ENCODE measurements around the gene FXYD1. TPM values are rescaled to one million over a fixed set of nuclear protein-coding genes. Genes with fewer than 3 reads are reported as not detected.

Gene FXYD1
- polyA plus RNA-seq, 1 of the 3 experiments (the other 2 are of a cell fraction) = 0.12 TPM

DNA sequence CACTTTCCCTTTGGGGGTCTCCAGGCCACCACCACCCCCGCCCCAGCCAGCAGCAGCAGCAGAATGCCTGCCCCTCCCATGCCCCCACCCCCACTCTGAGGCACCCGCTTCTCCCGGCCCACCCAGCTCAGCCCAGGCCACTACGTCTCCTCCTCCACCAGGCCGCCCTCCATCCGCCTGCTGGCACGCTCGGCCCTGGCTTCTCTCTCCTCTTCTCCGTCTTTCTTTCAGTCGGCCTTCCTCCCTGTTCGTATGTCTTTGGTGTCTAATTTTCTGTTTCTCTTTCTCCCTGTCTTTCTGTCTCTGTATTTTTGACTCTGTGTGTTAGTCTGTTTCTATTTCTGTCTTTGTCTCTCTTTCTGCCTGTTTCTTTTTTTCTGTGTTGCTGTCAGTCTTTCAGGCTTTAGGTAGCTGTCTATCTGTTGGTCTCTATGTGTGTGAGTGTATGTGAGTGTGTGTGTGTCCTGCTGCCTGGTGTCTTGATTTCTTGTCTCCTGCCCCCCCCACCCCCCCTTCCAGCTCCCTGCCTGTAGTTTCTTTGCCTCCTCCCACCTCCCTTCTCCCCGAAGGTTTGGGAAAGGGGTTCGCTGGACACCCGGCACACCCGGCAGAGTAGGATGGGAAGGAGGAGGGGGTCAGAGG lies 3.9 kb upstream of the FXYD1 start, which contains the start of gene LGI4:
Gene LGI4 (minus strand): TSS at position 459 of the 642 bp plus-strand sequence. CDS start 379 bp downstream, at position 80.
- H2AFZ ChIP-seq (ENCODE audit: low read depth) = no peak within 1 kb of the TSS
- WGBS (ENCODE audit: low lambda C conversion rate) = 74% methylated on average over 15 of the region's 15 CpGs
- POLR2A ChIA-PET = no interaction called here

DNA sequence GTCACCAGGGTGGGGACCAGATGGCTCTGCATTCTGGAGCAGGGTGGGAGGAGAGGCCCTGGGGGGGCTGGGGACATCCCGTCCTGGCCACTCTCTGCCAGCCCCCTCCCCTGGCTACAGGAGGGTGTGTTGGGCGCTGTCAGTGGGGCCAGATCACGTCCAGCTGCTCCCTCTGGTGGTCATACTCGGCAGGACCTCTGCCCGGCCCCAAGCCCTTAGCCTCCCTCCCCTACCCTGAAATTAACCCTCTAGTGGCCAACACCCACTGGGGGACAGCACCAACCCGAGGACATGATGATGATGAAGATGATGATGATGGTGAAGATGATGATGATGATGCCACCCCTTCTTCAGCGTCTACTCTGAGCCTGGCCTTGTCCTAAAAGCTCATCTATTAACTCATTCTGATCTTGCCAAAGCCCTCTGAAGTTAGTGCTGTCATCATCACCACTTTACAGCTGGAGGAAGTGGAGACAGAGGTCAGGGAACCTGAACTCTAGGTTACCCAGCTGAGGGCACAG lies 3.2 kb upstream of the FXYD1 start:
- H3F3A ChIP-seq (replicated peaks; ENCODE audit: insufficient read depth) = no peaks in the 10 kb centered on the region
- H3K4me2 ChIP-seq = no peak overlapping the region
- H3K79me2 ChIP-seq (ENCODE audit: insufficient read depth) = no peaks in the 10 kb centered on the region
- no peak overlapping the region for H3K9ac ChIP-seq
- H3K9me2 ChIP-seq = no peaks in the 10 kb centered on the region
- peak; percentile 98 for DNase-seq
- H3K9me3 ChIP-seq = no peaks in the 10 kb centered on the region
- 3% methylated on average over 6 of the region's 7 CpGs for WGBS (ENCODE audit: low lambda C conversion rate)
- H2AFZ ChIP-seq (ENCODE audit: low read depth) = no peak overlapping the region
- H4K20me1 ChIP-seq (ENCODE audit: insufficient read depth) = no peaks in the 10 kb centered on the region
- no peak overlapping the region for H3K27ac ChIP-seq (ENCODE audit: low read depth in 2 of 2, low read length in 1 of 2)
- no peak overlapping the region for H3K4me3 ChIP-seq (ENCODE audit: low read depth in 2 of 2, low read length in 1 of 2)
- ChIA-PET POLR2A (no interaction called here), CTCF (interaction anchor here (0.5 to 5.4 kb wide), 32 partner anchors 10 to 497 kb away, joined by 3 to 66 read pairs (median 4); partner anchors contain the start of genes FXYD3 and USF2)
- peaks cover 15% of the 10 kb centered on the region; the same call in 1 of the 2 replicates for H3K27me3 ChIP-seq (ENCODE audit: insufficient read depth)
- peaks cover 0 to 7% of the 10 kb centered on the region in 2 experiments; a peak in 1 of 4 replicates for H3K4me1 ChIP-seq (ENCODE audit: control insufficient read depth in 1 of 2, insufficient read depth in 2 of 2, low read depth in 1 of 2, low read length in 1 of 2)
- no peaks in the 10 kb centered on the region for H3K36me3 ChIP-seq (replicated peaks in 1 of 2; ENCODE audit: control insufficient read depth in 1 of 2, insufficient read depth in 2 of 2, low read length in 1 of 2)
- TF ChIP-seq TCF12 (IDR thresholded peaks at IDR 0.05) = no peak
- TF ChIP-seq, protein P1, sequence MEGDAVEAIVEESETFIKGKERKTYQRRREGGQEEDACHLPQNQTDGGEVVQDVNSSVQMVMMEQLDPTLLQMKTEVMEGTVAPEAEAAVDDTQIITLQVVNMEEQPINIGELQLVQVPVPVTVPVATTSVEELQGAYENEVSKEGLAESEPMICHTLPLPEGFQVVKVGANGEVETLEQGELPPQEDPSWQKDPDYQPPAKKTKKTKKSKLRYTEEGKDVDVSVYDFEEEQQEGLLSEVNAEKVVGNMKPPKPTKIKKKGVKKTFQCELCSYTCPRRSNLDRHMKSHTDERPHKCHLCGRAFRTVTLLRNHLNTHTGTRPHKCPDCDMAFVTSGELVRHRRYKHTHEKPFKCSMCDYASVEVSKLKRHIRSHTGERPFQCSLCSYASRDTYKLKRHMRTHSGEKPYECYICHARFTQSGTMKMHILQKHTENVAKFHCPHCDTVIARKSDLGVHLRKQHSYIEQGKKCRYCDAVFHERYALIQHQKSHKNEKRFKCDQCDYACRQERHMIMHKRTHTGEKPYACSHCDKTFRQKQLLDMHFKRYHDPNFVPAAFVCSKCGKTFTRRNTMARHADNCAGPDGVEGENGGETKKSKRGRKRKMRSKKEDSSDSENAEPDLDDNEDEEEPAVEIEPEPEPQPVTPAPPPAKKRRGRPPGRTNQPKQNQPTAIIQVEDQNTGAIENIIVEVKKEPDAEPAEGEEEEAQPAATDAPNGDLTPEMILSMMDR (IDR thresholded peaks at IDR 0.05) = peak; percentile 88
- TF ChIP-seq NRF1 (IDR thresholded peaks at IDR 0.05; ENCODE audit: low read depth, low read length) = 0 out of 2 replicates have a peak, but pooled peaks have one; percentile 14
- TF ChIP-seq RAD21 (IDR thresholded peaks at IDR 0.05; ENCODE audit: low read length) = peak; percentile 73
- no peak for TF ChIP-seq MXI1 (IDR thresholded peaks at IDR 0.05; ENCODE audit: low read depth, low read length)
- TF ChIP-seq, protein P2, sequence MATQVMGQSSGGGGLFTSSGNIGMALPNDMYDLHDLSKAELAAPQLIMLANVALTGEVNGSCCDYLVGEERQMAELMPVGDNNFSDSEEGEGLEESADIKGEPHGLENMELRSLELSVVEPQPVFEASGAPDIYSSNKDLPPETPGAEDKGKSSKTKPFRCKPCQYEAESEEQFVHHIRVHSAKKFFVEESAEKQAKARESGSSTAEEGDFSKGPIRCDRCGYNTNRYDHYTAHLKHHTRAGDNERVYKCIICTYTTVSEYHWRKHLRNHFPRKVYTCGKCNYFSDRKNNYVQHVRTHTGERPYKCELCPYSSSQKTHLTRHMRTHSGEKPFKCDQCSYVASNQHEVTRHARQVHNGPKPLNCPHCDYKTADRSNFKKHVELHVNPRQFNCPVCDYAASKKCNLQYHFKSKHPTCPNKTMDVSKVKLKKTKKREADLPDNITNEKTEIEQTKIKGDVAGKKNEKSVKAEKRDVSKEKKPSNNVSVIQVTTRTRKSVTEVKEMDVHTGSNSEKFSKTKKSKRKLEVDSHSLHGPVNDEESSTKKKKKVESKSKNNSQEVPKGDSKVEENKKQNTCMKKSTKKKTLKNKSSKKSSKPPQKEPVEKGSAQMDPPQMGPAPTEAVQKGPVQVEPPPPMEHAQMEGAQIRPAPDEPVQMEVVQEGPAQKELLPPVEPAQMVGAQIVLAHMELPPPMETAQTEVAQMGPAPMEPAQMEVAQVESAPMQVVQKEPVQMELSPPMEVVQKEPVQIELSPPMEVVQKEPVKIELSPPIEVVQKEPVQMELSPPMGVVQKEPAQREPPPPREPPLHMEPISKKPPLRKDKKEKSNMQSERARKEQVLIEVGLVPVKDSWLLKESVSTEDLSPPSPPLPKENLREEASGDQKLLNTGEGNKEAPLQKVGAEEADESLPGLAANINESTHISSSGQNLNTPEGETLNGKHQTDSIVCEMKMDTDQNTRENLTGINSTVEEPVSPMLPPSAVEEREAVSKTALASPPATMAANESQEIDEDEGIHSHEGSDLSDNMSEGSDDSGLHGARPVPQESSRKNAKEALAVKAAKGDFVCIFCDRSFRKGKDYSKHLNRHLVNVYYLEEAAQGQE (IDR thresholded peaks at IDR 0.05; ENCODE audit: low read depth, low read length) = 0 out of 2 replicates have a peak, but pooled peaks have one; percentile 36
- TF ChIP-seq, protein P3, sequence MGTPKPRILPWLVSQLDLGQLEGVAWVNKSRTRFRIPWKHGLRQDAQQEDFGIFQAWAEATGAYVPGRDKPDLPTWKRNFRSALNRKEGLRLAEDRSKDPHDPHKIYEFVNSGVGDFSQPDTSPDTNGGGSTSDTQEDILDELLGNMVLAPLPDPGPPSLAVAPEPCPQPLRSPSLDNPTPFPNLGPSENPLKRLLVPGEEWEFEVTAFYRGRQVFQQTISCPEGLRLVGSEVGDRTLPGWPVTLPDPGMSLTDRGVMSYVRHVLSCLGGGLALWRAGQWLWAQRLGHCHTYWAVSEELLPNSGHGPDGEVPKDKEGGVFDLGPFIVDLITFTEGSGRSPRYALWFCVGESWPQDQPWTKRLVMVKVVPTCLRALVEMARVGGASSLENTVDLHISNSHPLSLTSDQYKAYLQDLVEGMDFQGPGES (IDR thresholded peaks at IDR 0.05; ENCODE audit: low read depth, low read length) = 0 out of 2 replicates have a peak, but pooled peaks have one; percentile 2
- TF ChIP-seq GABPA (IDR thresholded peaks at IDR 0.05; ENCODE audit: low read depth) = no peak
- TF ChIP-seq SMC3 (IDR thresholded peaks at IDR 0.05; ENCODE audit: low read depth, low read length) = peak; percentile 90
- peak; percentile 55 for TF ChIP-seq CHD2 (IDR thresholded peaks at IDR 0.05; ENCODE audit: low read length, partially characterized antibody)

More for the DNA sequence above, 3.9 kb upstream of the FXYD1 start, which contains the start of gene LGI4:
- H4K20me1 ChIP-seq (ENCODE audit: insufficient read depth) = no peaks in the 10 kb centered on the region
- no peak within 1 kb of the TSS for H3K9ac ChIP-seq
- DNase-seq = no peak
- peaks cover 15% of the 10 kb centered on the region; the same call in 1 of the 2 replicates for H3K27me3 ChIP-seq (ENCODE audit: insufficient read depth)
- H3K4me1 ChIP-seq (ENCODE audit: control insufficient read depth in 1 of 2, insufficient read depth in 2 of 2, low read depth in 1 of 2, low read length in 1 of 2) = peaks cover 0 to 6% of the 10 kb centered on the region in 2 experiments; a peak in 1 of 4 replicates
- H3K4me2 ChIP-seq = no peak within 1 kb of the TSS
- no peaks in the 10 kb centered on the region for H3F3A ChIP-seq (replicated peaks; ENCODE audit: insufficient read depth)
- H3K4me3 ChIP-seq (ENCODE audit: low read depth in 2 of 2, low read length in 1 of 2) = no peak within 1 kb of the TSS
- H3K79me2 ChIP-seq (ENCODE audit: insufficient read depth) = no peaks in the 10 kb centered on the region
- H3K27ac ChIP-seq (ENCODE audit: low read depth in 2 of 2, low read length in 1 of 2) = no peak within 1 kb of the TSS
- no peaks in the 10 kb centered on the region for H3K36me3 ChIP-seq (replicated peaks in 1 of 2; ENCODE audit: control insufficient read depth in 1 of 2, insufficient read depth in 2 of 2, low read length in 1 of 2)
- H3K9me2 ChIP-seq = no peaks in the 10 kb centered on the region
- H3K9me3 ChIP-seq = no peaks in the 10 kb centered on the region
- CTCF ChIA-PET = interaction anchor here (0.6 to 5.4 kb wide), 21 partner anchors 10 to 404 kb away, joined by 3 to 66 read pairs (median 8); partner anchors contain the start of gene FXYD3
- TF ChIP-seq FOSL2 (IDR thresholded peaks at IDR 0.05; ENCODE audit: borderline replicate concordance, low read depth) (no peak), EP300 (IDR thresholded peaks at IDR 0.05; ENCODE audit: borderline replicate concordance in 1 of 2, low read depth in 1 of 2, low read length in 1 of 2) (no peak), RXRA (IDR thresholded peaks at IDR 0.05; ENCODE audit: borderline replicate concordance, low read depth) (no peak)
- TF ChIP-seq, protein P2 (IDR thresholded peaks at IDR 0.05; ENCODE audit: low read depth, low read length) = no peak

Measured in SK-N-SH (cell line).